K562 (cell line): Measurements from ENCODE around the gene CCN6. TPM values are rescaled to one million over a fixed set of nuclear protein-coding genes. Genes with fewer than 3 reads are reported as not detected.
A peak's percentile ranks its signal among the peaks of the same experiment; 100 is the strongest.

Source experiments
- CBX8 ChIP-seq: fragments of 200-600 bp; sonication (generic); IDR thresholded peaks from 2 replicates; pipeline ENCODE4 v1.6.1; 2012; ENCODE audit warnings: borderline replicate concordance, mixed run types, low read depth, mild to moderate bottlenecking, moderate library complexity, mixed read lengths, low read length, control low read depth, inconsistent platforms; ENCODE audit not compliant: poor library complexity, severe bottlenecking; ENCODE audit errors: extremely low read depth
- RNF2 ChIP-seq: sonication (generic); IDR thresholded peaks from 2 replicates; pipeline ENCODE4 v1.6.1; 2016
- RUNX1 ChIP-seq: sonication (generic); IDR thresholded peaks from 2 replicates; pipeline ENCODE4 v1.6.1; 2016; ENCODE audit warnings: antibody characterized with exemption, low read depth
- polyA plus RNA-seq, 8 experiments: library from polyadenylated mRNA; depleted of rRNA in 4 of 8; stranded (reverse) in 5 of 8; unstranded in 3 of 8; fragments of >200 nt; fragmentation: Nextera tagmentation in 2 of 8; fragmentation: Illumina TruSeq in 1 of 8; extraction: Ambion mirVana in 2 of 8; extraction: Trizol in 1 of 8; gene quantifications; 2 replicates each; pipeline versions ENCODE4 v1.2.1 to v1.2.3, GENCODE V29; 2011 to 2014; ENCODE audit warnings: inconsistent platforms in 1 of 8, missing spikeins in 1 of 8
- total RNA-seq, 7 experiments: library from RNA; depleted of rRNA in 6 of 7; stranded (reverse); fragments of >200 nt in 6 of 7; fragmentation: Illumina TruSeq in 2 of 7; extraction: Trizol in 2 of 7; gene quantifications; 2 replicates each; pipeline versions ENCODE4 v1.2.1 to v1.2.3, GENCODE V29; 2011 to 2021; ENCODE audit warnings: low replicate concordance in 1 of 7
- TF ChIP-seq, protein P1 (sequence below): IDR thresholded peaks from 2 replicates; pipeline ENCODE4 v1.6.1; 2012; ENCODE audit warnings: low read depth, low read length, improper control_type of control experiment, borderline replicate concordance
- TF ChIP-seq, protein P2 (sequence below): sonication (generic); formaldehyde crosslinking; IDR thresholded peaks from 2 replicates; pipeline ENCODE4 v1.8.1; 2022; ENCODE audit warnings: missing genetic modification reagents

Gene CCN6
- total and polyA plus RNA-seq, 9 of the 15 experiments (the other 6 are each of a cell fraction or from before 2014, with no cell fraction given) = 0.04 to 0.62 (median 0.21) TPM; not detected in 2

DNA sequence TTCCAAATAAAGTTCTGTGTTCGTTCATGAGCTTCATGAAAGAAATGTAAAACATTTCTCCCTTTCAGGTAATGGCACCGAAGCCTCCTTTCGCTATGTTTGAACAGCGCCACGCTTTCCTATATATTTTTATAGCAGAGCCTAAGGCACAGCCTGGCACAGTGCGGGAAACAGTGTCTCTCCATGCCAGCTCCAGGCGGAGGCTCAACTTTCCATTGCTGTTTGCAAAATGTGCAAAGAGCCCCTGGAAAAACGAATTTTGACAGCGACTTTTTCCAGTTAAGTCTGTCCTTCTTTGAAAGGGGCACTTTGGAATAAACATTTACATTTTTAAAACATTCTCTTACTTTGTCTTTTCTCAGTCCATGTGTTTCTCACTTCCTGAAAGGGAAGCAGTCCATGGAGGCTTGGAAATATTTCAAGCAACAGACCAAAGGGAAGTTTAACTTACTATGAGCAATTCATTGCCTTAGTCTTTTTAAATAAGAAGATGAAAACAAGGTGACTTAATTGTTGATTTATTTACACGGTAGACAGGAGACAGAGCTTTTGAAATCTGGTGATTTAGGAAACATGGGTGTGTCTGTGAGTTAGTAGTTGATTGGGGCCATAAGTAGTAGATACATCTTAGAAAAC, 769 bp downstream of the CCN6 start (continued):
- TF ChIP-seq, protein P1, sequence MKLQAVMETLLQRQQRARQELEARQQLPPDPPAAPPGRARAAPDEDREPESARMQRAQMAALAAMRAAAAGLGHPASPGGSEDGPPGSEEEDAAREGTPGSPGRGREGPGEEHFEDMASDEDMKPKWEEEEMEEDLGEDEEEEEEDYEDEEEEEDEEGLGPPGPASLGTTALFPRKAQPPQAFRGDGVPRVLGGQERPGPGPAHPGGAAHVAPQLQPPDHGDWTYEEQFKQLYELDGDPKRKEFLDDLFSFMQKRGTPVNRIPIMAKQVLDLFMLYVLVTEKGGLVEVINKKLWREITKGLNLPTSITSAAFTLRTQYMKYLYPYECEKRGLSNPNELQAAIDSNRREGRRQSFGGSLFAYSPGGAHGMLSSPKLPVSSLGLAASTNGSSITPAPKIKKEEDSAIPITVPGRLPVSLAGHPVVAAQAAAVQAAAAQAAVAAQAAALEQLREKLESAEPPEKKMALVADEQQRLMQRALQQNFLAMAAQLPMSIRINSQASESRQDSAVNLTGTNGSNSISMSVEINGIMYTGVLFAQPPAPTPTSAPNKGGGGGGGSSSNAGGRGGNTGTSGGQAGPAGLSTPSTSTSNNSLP = no peak
- TF ChIP-seq CBX8 (peak; percentile 90), RUNX1 (no peak), RNF2 (peak; percentile 50; the same call in 1 of the 2 replicates)
- TF ChIP-seq, protein P2, sequence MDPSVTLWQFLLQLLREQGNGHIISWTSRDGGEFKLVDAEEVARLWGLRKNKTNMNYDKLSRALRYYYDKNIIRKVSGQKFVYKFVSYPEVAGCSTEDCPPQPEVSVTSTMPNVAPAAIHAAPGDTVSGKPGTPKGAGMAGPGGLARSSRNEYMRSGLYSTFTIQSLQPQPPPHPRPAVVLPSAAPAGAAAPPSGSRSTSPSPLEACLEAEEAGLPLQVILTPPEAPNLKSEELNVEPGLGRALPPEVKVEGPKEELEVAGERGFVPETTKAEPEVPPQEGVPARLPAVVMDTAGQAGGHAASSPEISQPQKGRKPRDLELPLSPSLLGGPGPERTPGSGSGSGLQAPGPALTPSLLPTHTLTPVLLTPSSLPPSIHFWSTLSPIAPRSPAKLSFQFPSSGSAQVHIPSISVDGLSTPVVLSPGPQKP (CRISPR knock-in tag) = no peak
- TF ChIP-seq, all 486 proteins: peak for 3
